Measurements from ENCODE around the gene ADAM12.

Gene ADAM12

GRCh38 chr10:126016156-126016805, 372.0 kb downstream of the ADAM12 start:
- no peak overlapping the region for H3K4me3 ChIP-seq (ENCODE audit: low read depth, low read length)
- no peak for TF ChIP-seq CTCF (IDR thresholded peaks at IDR 0.05; ENCODE audit: borderline replicate concordance, insufficient read depth, low read depth, low read length)

- H3K4me3 ChIP-seq (ENCODE audit: low read depth, low read length): no peak overlapping the region
- TF ChIP-seq CTCF (IDR thresholded peaks at IDR 0.05; ENCODE audit: borderline replicate concordance, insufficient read depth, low read depth, low read length): no peak
Observed at GRCh38 chr10:126015413-126015812, 372.9 kb downstream of the ADAM12 start.

DNA sequence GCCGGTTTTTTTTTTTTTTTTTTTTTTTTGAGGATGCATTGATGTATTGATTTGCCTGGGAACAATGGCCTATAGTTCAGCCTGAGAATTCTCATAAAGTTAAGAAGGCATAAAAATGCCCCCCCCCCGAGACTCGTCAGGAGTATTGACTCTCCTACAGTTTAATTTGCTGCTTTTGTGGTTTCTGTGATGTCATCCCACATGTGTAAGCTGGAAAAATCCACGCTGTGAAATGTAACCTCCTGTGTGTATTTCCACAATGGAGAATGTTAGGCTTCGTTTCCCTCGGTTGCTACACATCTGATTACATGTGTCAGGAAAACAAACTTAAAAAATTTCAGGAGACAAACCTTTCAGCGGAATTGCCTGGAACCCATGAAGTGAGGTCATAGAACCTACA, 374.0 kb downstream of the ADAM12 start:
- H3K4me3 ChIP-seq (ENCODE audit: low read depth, low read length): no peak overlapping the region
- TF ChIP-seq CTCF (IDR thresholded peaks at IDR 0.05; ENCODE audit: borderline replicate concordance, insufficient read depth, low read depth, low read length): no peak

- no peak for TF ChIP-seq CTCF (IDR thresholded peaks at IDR 0.05; ENCODE audit: borderline replicate concordance, insufficient read depth, low read depth, low read length)
- H3K4me3 ChIP-seq (ENCODE audit: low read depth, low read length): no peak overlapping the region
Observed at GRCh38 chr10:126013489-126014281, 374.6 kb downstream of the ADAM12 start.

GRCh38 chr10:126012485-126012884, 375.8 kb downstream of the ADAM12 start:
- no peak overlapping the region for H3K4me3 ChIP-seq (ENCODE audit: low read depth, low read length)
- no peak for TF ChIP-seq CTCF (IDR thresholded peaks at IDR 0.05; ENCODE audit: borderline replicate concordance, insufficient read depth, low read depth, low read length)

DNA sequence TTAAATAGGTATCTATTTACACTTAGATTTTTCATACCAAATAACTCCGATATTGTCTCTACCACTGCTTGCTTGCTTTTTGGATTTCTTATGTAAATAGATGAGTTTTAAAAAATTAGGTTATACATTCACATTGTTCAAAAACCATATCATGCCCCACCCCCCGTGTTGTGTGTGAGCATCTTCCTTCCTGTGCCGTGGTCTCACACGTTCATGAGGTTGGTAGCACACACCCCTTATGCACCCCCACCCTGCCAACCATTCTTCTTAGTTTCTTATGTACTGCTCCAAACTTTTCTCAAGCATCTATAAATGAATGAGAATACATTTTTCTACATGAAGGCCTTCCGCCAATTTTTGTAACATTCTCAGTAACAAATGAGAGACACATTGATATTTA, 376.3 kb downstream of the ADAM12 start:
- no peak for TF ChIP-seq CTCF (IDR thresholded peaks at IDR 0.05; ENCODE audit: borderline replicate concordance, insufficient read depth, low read depth, low read length)
- no peak overlapping the region for H3K4me3 ChIP-seq (ENCODE audit: low read depth, low read length)

DNA sequence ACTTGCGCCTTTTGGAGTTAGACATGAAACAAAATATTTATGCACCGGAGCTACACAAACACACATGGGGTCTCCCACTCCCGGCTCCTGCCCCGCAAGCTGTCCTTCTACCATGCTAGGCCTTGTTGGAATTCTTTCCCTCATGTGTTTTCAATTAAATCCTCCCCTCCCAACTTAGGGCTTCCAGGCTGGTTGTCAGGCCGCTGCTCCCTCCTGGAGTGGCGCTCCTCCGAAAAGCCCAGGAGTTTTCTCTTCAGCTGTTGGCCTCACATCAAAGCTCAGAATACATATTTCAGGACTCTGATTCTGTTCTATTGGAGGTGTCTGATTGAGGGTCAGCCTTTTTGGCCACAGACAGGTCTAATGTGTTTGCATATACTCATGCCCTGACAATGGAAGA, 378.6 kb downstream of the ADAM12 start:
- TF ChIP-seq CTCF (IDR thresholded peaks at IDR 0.05; ENCODE audit: borderline replicate concordance, insufficient read depth, low read depth, low read length): no peak
- no peak overlapping the region for H3K4me3 ChIP-seq (ENCODE audit: low read depth, low read length)
